Tibial nerve (tissue), 4 donors: ENCODE data around the gene ILKAP.

Experiments
- EP300 ChIP-seq, 2 donors: sonication (generic); formaldehyde crosslinking; IDR thresholded peaks; one replicate each; pipeline ENCODE4 v1.6.1; 2017; ENCODE audit warnings: antibody characterized with exemption in 2 of 2, mild to moderate bottlenecking in 1 of 2
- POLR2A ChIP-seq, 2 donors: fragments of 450-650 bp; IDR thresholded peaks; one replicate each; pipeline ENCODE4 v1.6.1; 2017; ENCODE audit warnings: antibody characterized with exemption in 2 of 2, mild to moderate bottlenecking in 2 of 2, moderate library complexity in 2 of 2
- TF ChIP-seq, protein P1 (sequence below), 5 experiments: fragments of 200-600 bp in 3 of 5; fragments of 450-650 bp in 2 of 5; sonication (generic) in 3 of 5; IDR thresholded peaks; one replicate each; pipeline ENCODE4 v1.5.1; 2016 to 2019; ENCODE audit warnings: antibody characterized with exemption in 5 of 5, mild to moderate bottlenecking in 3 of 5, moderate library complexity in 2 of 5

DNA sequence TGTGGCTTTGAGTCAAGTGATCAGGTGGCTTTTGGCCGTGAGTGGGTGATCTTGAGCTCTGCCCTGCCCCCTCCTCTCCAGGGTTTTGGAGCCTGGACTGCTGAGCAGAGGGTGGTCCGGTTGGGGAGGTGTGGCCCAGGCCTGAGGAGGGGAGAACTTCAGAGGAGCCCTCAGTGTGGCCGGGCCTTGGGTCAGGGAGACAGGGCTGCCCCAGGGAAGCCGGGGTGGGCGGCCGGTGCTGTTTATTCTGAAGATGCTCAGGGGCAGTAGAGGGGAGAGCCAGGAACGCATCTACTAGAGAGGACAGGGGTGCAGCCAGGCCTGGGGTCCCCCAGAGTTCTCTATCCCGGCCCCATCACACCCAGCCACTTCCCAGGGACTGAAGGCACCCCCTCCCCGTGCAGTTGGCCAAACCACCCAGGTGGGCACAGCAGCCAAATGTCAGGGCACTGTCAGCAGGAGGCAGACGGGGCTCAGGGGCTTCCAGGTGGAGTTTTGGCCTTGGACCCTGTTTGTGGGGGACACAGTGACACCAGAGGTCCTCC, 43.8 kb downstream of the ILKAP start:
- TF ChIP-seq, protein P1, sequence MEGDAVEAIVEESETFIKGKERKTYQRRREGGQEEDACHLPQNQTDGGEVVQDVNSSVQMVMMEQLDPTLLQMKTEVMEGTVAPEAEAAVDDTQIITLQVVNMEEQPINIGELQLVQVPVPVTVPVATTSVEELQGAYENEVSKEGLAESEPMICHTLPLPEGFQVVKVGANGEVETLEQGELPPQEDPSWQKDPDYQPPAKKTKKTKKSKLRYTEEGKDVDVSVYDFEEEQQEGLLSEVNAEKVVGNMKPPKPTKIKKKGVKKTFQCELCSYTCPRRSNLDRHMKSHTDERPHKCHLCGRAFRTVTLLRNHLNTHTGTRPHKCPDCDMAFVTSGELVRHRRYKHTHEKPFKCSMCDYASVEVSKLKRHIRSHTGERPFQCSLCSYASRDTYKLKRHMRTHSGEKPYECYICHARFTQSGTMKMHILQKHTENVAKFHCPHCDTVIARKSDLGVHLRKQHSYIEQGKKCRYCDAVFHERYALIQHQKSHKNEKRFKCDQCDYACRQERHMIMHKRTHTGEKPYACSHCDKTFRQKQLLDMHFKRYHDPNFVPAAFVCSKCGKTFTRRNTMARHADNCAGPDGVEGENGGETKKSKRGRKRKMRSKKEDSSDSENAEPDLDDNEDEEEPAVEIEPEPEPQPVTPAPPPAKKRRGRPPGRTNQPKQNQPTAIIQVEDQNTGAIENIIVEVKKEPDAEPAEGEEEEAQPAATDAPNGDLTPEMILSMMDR (IDR thresholded peaks at IDR 0.05) = no peak
- no peak for TF ChIP-seq POLR2A (IDR thresholded peaks at IDR 0.05)
- no peak for TF ChIP-seq EP300 (IDR thresholded peaks at IDR 0.05)
